ENCODE results near the gene TIGD4.

TIGD4 gene

GRCh38 chr4:152779513-152780266, at the start of gene TIGD4, which contains the start of gene ARFIP1:
TIGD4 (minus strand) TSS chr4:152779730; CDS start chr4:152771004, 8,726 bp downstream.
ARFIP1 (plus strand) TSS chr4:152779954; CDS start chr4:152829634, 49,680 bp downstream.
- peak within 1 kb of the TSS; percentile 86 for H3K27ac ChIP-seq
- no peak for TF ChIP-seq ZFX (IDR thresholded peaks at IDR 0.05; ENCODE audit: borderline replicate concordance)
- peak; percentile 53 for TF ChIP-seq CTCF (IDR thresholded peaks at IDR 0.05)

- TF ChIP-seq CTCF (IDR thresholded peaks at IDR 0.05), result no peak
- no peak for TF ChIP-seq ZFX (IDR thresholded peaks at IDR 0.05; ENCODE audit: borderline replicate concordance)
- H3K27ac ChIP-seq, result no peak overlapping the region
Observed at GRCh38 chr4:152828122-152828521, 48.6 kb upstream of the TIGD4 start.

GRCh38 chr4:152825336-152825735, 45.8 kb upstream of the TIGD4 start:
- TF ChIP-seq ZFX (IDR thresholded peaks at IDR 0.05; ENCODE audit: borderline replicate concordance) (no peak), CTCF (IDR thresholded peaks at IDR 0.05) (no peak)
- H3K27ac ChIP-seq, result no peak overlapping the region

GRCh38 chr4:152824561-152824960, 45.0 kb upstream of the TIGD4 start:
- H3K27ac ChIP-seq, result no peak overlapping the region
- TF ChIP-seq CTCF (IDR thresholded peaks at IDR 0.05), result no peak

- TF ChIP-seq CTCF (IDR thresholded peaks at IDR 0.05) (no peak), ZFX (IDR thresholded peaks at IDR 0.05; ENCODE audit: borderline replicate concordance) (no peak)
- peak overlapping the region; percentile 42 for H3K27ac ChIP-seq
Observed at GRCh38 chr4:152822323-152822722, 42.8 kb upstream of the TIGD4 start.

- H3K27ac ChIP-seq, result no peak overlapping the region
- TF ChIP-seq ZFX (IDR thresholded peaks at IDR 0.05; ENCODE audit: borderline replicate concordance) (no peak), CTCF (IDR thresholded peaks at IDR 0.05) (0 out of 2 replicates have a peak, but pooled peaks have one; percentile 13)
Observed at GRCh38 chr4:152820073-152820472, 40.5 kb upstream of the TIGD4 start.

- TF ChIP-seq CTCF (IDR thresholded peaks at IDR 0.05) (no peak), ZFX (IDR thresholded peaks at IDR 0.05; ENCODE audit: borderline replicate concordance) (no peak)
- H3K27ac ChIP-seq, result no peak overlapping the region
Observed at GRCh38 chr4:152819026-152819645, 39.6 kb upstream of the TIGD4 start.

Measured in 22Rv1 (cell line).